H9 (cell line): ENCODE measurements around the gene KCNMA1. TPM values are rescaled to one million over a fixed set of nuclear protein-coding genes. Genes with fewer than 3 reads are reported as not detected.

Source experiments
- DNase-seq: peaks from one replicate; pipeline ENCODE4 v3.0.0-alpha.2; 2017
- H2AFZ ChIP-seq: one replicate; pipeline ENCODE4 v1.6.1; 2013; ENCODE audit warnings: mild to moderate bottlenecking, low read length, control low read depth, moderate library complexity
- H2AK5ac ChIP-seq: 2 replicates; pipeline ENCODE4 v1.6.1; 2013; ENCODE audit warnings: low read length, control low read depth, mixed read lengths; ENCODE audit not compliant: insufficient read length
- H2BK120ac ChIP-seq: one replicate; pipeline ENCODE4 v1.6.1; 2013; ENCODE audit warnings: low read depth, mild to moderate bottlenecking, low read length, control low read depth, inconsistent platforms; ENCODE audit not compliant: poor library complexity, severe bottlenecking
- H2BK12ac ChIP-seq: 2 replicates; pipeline ENCODE4 v1.6.1; 2013; ENCODE audit warnings: low read length, control low read depth, mixed read lengths, low read depth; ENCODE audit not compliant: insufficient read length
- H2BK15ac ChIP-seq: 2 replicates; pipeline ENCODE4 v1.6.1; 2013; ENCODE audit warnings: low read depth, low read length, control low read depth
- H2BK20ac ChIP-seq: one replicate; pipeline ENCODE4 v1.6.1; 2013; ENCODE audit warnings: low read depth, mild to moderate bottlenecking, low read length, control low read depth, inconsistent platforms; ENCODE audit not compliant: poor library complexity, severe bottlenecking
- H2BK5ac ChIP-seq: 2 replicates; pipeline ENCODE4 v1.6.1; 2013; ENCODE audit warnings: low read length, control low read depth, mixed read lengths; ENCODE audit not compliant: insufficient read length
- H3K14ac ChIP-seq: 2 replicates; pipeline ENCODE4 v1.6.1; 2013; ENCODE audit warnings: low read length, control low read depth; ENCODE audit not compliant: insufficient read depth
- H3K18ac ChIP-seq: 2 replicates; pipeline ENCODE4 v1.6.1; 2013; ENCODE audit warnings: low read depth, mild to moderate bottlenecking, mixed read lengths, low read length, control low read depth; ENCODE audit not compliant: insufficient read length
- H3K23ac ChIP-seq: 2 replicates; pipeline ENCODE4 v1.6.1; 2013; ENCODE audit warnings: low read length, control low read depth, mixed read lengths, low read depth; ENCODE audit not compliant: insufficient read length
- H3K23me2 ChIP-seq: 2 replicates; pipeline ENCODE4 v1.6.1; 2013; ENCODE audit warnings: low read depth, mild to moderate bottlenecking, mixed read lengths, low read length, control low read depth; ENCODE audit not compliant: insufficient read length, poor library complexity, severe bottlenecking
- H3K27ac ChIP-seq: 2 replicates; pipeline ENCODE4 v1.5.1; 2013; ENCODE audit warnings: low read length, control low read depth, mixed read lengths, low read depth; ENCODE audit not compliant: insufficient read length
- H3K27me3 ChIP-seq: 2 replicates; pipeline ENCODE4 v1.6.1; 2013; ENCODE audit warnings: low read length, control low read depth, inconsistent platforms; ENCODE audit not compliant: insufficient read depth
- H3K4ac ChIP-seq: 2 replicates; pipeline ENCODE4 v1.6.1; 2013; ENCODE audit warnings: low read depth, mild to moderate bottlenecking, control low read depth, inconsistent platforms, low read length, moderate library complexity
- H3K4me1 ChIP-seq: 2 replicates; pipeline ENCODE4 v1.6.1; 2013; ENCODE audit warnings: low read length, control low read depth, inconsistent platforms; ENCODE audit not compliant: insufficient read depth
- H3K4me2 ChIP-seq: 2 replicates; pipeline ENCODE4 v1.6.1; 2013; ENCODE audit warnings: low read length, control low read depth, mixed read lengths; ENCODE audit not compliant: insufficient read length, insufficient read depth
- H3K56ac ChIP-seq: 2 replicates; pipeline ENCODE4 v1.6.1; 2013; ENCODE audit warnings: low read depth, mild to moderate bottlenecking, mixed read lengths, low read length, control low read depth; ENCODE audit not compliant: insufficient read length
- H3K79me1 ChIP-seq: 2 replicates; pipeline ENCODE4 v1.6.1; 2013; ENCODE audit warnings: low read depth, mild to moderate bottlenecking, moderate library complexity, low read length, control low read depth, inconsistent platforms; ENCODE audit not compliant: insufficient read depth, poor library complexity, severe bottlenecking
- H3K79me2 ChIP-seq: 2 replicates; pipeline ENCODE4 v1.6.1; 2013; ENCODE audit warnings: low read length, control low read depth, inconsistent platforms; ENCODE audit not compliant: insufficient read depth
- H3K9ac ChIP-seq: 2 replicates; pipeline ENCODE4 v1.6.1; 2013; ENCODE audit warnings: low read length, control low read depth, mixed read lengths; ENCODE audit not compliant: insufficient read length; ENCODE audit errors: extremely low read depth
- H3K9me3 ChIP-seq: one replicate; pipeline ENCODE4 v1.6.1; 2013; ENCODE audit warnings: low read depth, low read length, inconsistent platforms; ENCODE audit not compliant: control insufficient read depth
- H3T11ph ChIP-seq: one replicate; pipeline ENCODE4 v1.6.1; 2013; ENCODE audit warnings: mild to moderate bottlenecking, low read length, control low read depth, inconsistent platforms
- H4K20me1 ChIP-seq: one replicate; pipeline ENCODE4 v1.6.1; 2013; ENCODE audit not compliant: control insufficient read depth, insufficient read length, insufficient read depth
- H4K5ac ChIP-seq: 2 replicates; pipeline ENCODE4 v1.6.1; 2013; ENCODE audit warnings: low read depth, mild to moderate bottlenecking, mixed read lengths, low read length, control low read depth; ENCODE audit not compliant: insufficient read length
- H4K8ac ChIP-seq: replicated peaks from 2 replicates; pipeline ENCODE4 v1.6.1; 2013; ENCODE audit warnings: low read length, control low read depth, mixed read lengths, low read depth; ENCODE audit not compliant: insufficient read length
- H4K91ac ChIP-seq: 2 replicates; pipeline ENCODE4 v1.6.1; 2013; ENCODE audit warnings: low read depth, mild to moderate bottlenecking, moderate library complexity, mixed read lengths, low read length, control low read depth; ENCODE audit not compliant: insufficient read length
- H3K27ac Mint-ChIP-seq, 3 experiments: 2 replicates in 2 of 3; 3 replicates in 1 of 3; pipeline ENCODE4 v1.8.0; 2020 to 2021; ENCODE audit warnings: mixed read lengths in 3 of 3, mild to moderate bottlenecking in 1 of 3, moderate library complexity in 1 of 3
- H3K27me3 Mint-ChIP-seq: 2 replicates; pipeline ENCODE4 v1.8.0; 2021; ENCODE audit warnings: low read depth, mild to moderate bottlenecking, moderate library complexity, mixed read lengths
- H3K36me3 Mint-ChIP-seq, 3 experiments: 2 replicates in 2 of 3; 3 replicates in 1 of 3; pipeline ENCODE4 v1.8.0; 2020 to 2021; ENCODE audit warnings: low read depth in 3 of 3, mixed read lengths in 3 of 3; ENCODE audit not compliant: insufficient read depth in 1 of 3
- H3K4me1 Mint-ChIP-seq, 2 experiments: 2 replicates each; pipeline ENCODE4 v1.8.0; 2020; ENCODE audit warnings: mixed read lengths in 2 of 2
- H3K4me3 Mint-ChIP-seq, 2 experiments: 2 replicates in 1 of 2; 3 replicates in 1 of 2; pipeline ENCODE4 v1.8.0; 2020 to 2021; ENCODE audit warnings: mild to moderate bottlenecking in 2 of 2, mixed read lengths in 2 of 2, moderate library complexity in 1 of 2
- H3K9me3 Mint-ChIP-seq, 2 experiments: 2 replicates in 1 of 2; 3 replicates in 1 of 2; pipeline ENCODE4 v1.8.0; 2020; ENCODE audit warnings: mild to moderate bottlenecking in 2 of 2, mixed read lengths in 2 of 2, moderate library complexity in 1 of 2
- CTCF ChIP-seq: fragments of 200-600 bp; sonication (generic); conservative IDR thresholded peaks from 3 replicates; pipeline ENCODE4 v1.8.0; 2021; ENCODE audit warnings: antibody characterized with exemption, mild to moderate bottlenecking
- WGBS: extraction: QIAGEN DNeasy Blood & Tissue Kit; methylation state at CpG from one replicate; pipeline ENCODE4 v1.1.7; 2013; ENCODE audit warnings: missing lambda C conversion rate, low lambda C conversion rate, mixed read lengths; ENCODE audit not compliant: insufficient read length; ENCODE audit errors: extremely low coverage; 5-methylcytosine and 5-hydroxymethylcytosine counted together
- total RNA-seq: library from RNA; stranded (reverse); gene quantifications from 2 replicates; pipeline ENCODE4 v1.2.1, GENCODE V29; 2021

KCNMA1 gene
- total RNA-seq, 1 experiment from 2014 or later = 2.0 TPM

- H3K4me1 ChIP-seq = no peaks in the 10 kb centered on the region
- no peak overlapping the region for H3K56ac ChIP-seq
- no peak overlapping the region for H2BK20ac ChIP-seq
- H4K91ac ChIP-seq = no peak overlapping the region
- Mint-ChIP-seq H3K9me3 (no peaks in the 10 kb centered on the region), H3K4me3 (no peak overlapping the region), H3K27ac (no peak overlapping the region), H3K4me1 (peaks cover 18 to 34% of the 10 kb centered on the region in 2 experiments), H3K27me3 (peaks cover 3% of the 10 kb centered on the region; the same call in 1 of the 2 replicates), H3K36me3 (no peaks in the 10 kb centered on the region)
- H3K79me2 ChIP-seq = no peaks in the 10 kb centered on the region
- no peak overlapping the region for H4K8ac ChIP-seq
- no peaks in the 10 kb centered on the region for H3K79me1 ChIP-seq
- no peak overlapping the region for H3K14ac ChIP-seq
- H2BK15ac ChIP-seq = no peak overlapping the region
- no peak overlapping the region for H3T11ph ChIP-seq
- no peak overlapping the region for H3K4me2 ChIP-seq
- H3K27me3 ChIP-seq = no peaks in the 10 kb centered on the region
- no peak overlapping the region for H3K4ac ChIP-seq
- no peak overlapping the region for H2BK5ac ChIP-seq
- DNase-seq = no peak
- H3K18ac ChIP-seq = no peak overlapping the region
- no peak overlapping the region for H3K9ac ChIP-seq
- H2BK120ac ChIP-seq = no peak overlapping the region
- no CpG with 5 or more reads among the region's 1 CpG for WGBS
- H3K9me3 ChIP-seq = no peaks in the 10 kb centered on the region
- H4K20me1 ChIP-seq = no peaks in the 10 kb centered on the region
- H4K5ac ChIP-seq = no peak overlapping the region
- H2BK12ac ChIP-seq = no peak overlapping the region
- TF ChIP-seq CTCF = no peak
- H3K27ac ChIP-seq = no peak overlapping the region
- H3K23ac ChIP-seq = no peak overlapping the region
- no peaks in the 10 kb centered on the region for H3K23me2 ChIP-seq
- no peak overlapping the region for H2AK5ac ChIP-seq
- no peak overlapping the region for H2AFZ ChIP-seq
Measured at GRCh38 chr10:77512219-77512578, 125.4 kb downstream of the KCNMA1 start.
